ENCODE data around the gene NELFCD.

DNA sequence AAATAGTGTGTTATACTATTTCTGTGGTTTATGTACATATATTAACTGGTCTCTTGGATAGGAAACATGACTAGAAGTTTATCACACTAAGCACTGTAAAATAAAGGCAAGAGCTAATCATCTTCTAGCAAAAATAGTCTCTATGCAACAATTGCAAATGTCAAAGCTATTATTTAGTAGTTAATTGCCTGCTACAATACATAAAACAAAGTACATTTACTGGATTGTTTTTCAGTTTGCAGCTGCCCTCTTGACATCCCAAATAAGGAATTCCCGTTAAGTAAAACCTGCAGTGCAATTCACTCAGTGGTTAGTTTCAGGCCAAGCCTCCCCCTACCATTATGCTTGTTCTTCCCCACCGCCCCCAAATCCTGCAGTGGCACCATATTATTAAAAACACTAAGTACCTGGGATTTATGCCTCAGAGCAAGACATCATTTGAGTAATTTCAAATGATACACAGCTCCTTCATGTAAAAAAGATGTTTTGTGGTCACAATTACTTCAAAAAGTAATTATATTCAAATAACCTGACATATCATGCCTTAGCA lies 52.6 kb downstream of the NELFCD start:
- TF ChIP-seq EZH2 (IDR thresholded peaks at IDR 0.05; ENCODE audit: insufficient read depth, poor library complexity, severe bottlenecking) = no peak
- TF ChIP-seq EZH2phosphoT487 (IDR thresholded peaks at IDR 0.05; ENCODE audit: insufficient read depth, low read depth) = no peak

Data from GM23248 (cell line).